GM18861 (cell line): ENCODE measurements around the gene ARHGAP42.
"Not testable (repeated sequence)": the region's sequence is repeated elsewhere in the genome, so short reads cannot be mapped to it uniquely, and the experiment has no call there.

Experiments used
- ATAC-seq: cut with Tn5 transposase; IDR thresholded peaks from one replicate; pipeline ENCODE4 v1.9.1; 2021; ENCODE audit not compliant: unreplicated experiment

Gene ARHGAP42

DNA sequence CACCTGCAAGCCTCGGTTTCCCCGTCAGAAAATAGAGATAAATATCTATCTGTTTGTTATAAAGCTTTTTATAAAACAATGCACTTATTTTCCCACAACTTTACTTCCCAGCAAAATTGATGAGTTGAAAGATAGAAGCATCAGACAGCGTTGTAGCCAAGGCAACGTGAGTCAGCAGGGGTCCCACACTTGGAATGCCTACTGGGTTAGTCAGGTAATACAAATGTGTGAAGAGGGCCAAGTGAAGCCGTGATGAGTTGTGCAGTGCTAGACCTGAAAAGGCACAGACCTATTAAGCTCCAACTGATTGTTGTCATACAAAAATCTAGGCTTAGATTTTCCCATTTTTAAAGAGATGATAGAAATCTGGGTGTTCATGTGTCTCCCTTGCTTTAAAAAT, 323.8 kb downstream of the ARHGAP42 start:
- no peak for ATAC-seq

DNA sequence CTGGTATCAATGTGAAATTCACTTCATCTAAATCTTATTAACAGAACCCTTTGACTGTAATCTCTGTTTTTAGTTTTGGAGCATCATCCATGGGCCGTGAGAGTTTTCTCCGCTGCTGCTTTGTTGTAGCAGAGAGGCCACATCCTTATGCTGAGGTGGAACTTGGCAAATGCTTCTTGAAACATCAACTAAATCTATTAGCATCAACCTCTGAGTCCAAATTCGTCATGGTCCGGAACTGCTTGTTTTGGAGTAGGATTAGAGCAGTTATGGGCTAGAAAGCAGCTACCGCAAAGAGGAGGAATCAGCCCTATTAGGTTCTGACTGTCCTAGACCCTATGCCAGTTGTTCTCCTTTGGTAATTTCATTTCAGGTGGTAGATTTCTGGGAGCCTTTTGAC, 324.8 kb downstream of the ARHGAP42 start:
- ATAC-seq: no peak

DNA sequence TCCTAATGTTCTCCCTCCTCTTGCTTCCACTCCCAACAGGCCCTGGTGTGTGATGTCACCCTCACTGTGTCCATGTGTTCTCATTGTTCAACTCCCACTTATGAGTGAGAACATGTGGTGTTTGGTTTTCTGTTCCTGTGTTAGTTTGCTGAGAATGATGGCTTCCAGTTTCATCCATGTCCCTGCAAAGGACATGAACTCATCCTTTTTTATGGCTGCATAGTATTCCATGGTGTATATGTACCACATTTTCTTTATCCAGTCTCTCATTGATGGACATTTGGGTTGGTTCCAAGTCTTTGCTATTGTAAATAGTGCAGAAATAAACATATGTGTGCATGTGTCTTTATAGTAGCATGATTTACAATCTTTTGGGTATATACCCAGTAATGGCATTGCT, 326.6 kb downstream of the ARHGAP42 start:
- not testable (repeated sequence) for ATAC-seq

DNA sequence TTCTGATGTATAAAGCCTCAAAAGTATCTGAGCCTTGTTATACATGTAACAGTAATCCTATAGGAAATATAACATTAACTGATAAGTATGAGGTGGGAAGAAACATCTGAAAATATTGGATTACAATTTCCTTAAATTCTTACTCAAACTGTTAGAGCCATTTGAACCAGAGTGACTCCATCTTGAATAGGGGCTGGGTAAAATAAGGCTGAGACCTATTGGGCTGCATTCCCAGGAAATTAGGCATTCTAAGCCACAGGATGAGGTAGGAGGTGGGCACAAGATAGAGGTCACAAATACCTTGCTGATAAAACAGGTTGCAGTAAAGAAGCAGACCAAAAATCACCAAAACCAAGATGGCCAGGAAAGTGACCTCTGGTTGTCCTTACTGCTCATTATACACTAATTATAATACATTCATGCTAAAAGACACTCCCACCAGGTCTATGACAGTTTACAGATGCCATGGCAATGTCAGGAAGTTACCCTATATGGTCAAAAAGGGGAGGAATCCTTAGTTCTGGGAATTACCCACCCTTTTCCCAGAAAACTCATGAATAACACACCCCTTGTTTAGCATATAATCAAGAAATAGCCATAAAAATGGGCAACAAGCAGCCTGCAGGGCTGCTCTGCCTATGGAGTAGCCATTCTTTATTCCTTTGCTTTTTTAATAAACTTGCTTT, 327.7 kb downstream of the ARHGAP42 start:
- ATAC-seq: no peak

DNA sequence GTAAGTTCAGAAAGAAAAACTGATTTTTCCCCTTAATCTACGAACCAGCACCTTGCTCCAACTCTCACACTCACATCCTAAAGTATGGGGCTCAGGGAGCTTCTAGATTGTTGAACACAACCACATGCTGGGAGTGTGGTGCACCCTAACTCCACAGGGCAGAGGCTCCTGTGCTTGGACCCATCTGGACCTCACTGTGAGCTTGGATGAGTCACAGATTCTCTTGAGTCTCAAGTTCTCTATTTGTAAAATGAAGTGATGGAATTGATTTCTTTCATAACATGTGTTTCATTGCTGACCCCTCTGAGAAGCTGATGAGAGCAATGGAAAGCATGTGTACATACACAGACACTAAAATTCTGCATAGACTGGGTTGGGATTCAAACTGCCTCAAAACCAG, 332.8 kb downstream of the ARHGAP42 start:
- ATAC-seq: no peak

DNA sequence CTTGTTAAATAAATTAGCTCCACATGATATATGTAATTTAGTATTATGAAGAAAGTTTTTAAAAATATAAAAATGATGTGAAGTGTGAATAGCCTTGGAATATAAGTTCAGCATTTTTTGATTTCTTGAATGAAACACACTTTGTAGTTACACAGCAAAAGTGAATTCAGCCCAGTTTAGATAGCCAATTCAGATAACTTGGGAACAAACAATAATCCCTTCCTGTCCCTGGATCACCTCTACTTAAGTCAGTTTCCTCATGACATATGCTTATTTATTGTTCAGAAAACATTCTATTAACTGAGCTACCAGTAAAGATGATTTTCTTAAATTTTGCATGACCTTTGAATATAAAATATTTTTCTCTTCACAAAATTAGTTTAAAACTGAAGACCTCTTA, 335.2 kb downstream of the ARHGAP42 start:
- no peak for ATAC-seq

DNA sequence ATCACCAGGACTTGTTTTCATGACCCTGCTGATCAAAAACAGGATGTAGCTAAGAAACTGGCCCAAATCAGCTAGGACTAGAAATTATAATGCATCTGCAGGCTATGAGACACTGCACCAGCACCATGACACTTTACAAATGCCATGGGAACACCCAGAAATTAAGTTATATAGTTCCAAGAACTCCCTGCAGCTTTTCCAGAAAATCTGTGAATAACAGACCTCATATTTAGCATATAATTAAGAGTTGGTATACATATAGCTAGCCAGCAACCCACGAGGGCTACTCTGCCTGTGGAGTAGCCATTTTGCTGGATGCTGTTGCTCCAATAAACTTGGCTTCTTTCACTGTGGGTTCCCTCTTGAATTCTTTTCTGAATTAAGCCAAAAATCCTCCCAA, 341.6 kb downstream of the ARHGAP42 start:
- no peak for ATAC-seq

DNA sequence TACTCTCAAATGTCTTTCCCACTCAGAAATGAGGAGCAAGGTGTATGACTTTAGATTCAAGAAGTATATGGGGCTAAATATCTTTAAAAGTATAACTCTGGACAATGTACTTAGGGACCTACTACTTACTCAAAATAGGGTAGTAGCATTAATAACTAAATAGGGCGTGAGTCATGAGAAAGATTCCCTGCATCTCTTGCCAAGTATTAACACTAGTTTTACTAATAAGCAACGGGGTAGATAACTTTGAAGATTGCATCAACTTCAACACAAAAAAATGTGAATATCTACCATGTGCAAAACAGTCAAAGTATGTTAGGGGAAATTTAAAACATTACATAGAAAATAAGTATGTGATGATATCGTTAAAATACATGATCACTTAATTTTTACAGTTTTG, 342.9 kb downstream of the ARHGAP42 start:
- no peak for ATAC-seq

DNA sequence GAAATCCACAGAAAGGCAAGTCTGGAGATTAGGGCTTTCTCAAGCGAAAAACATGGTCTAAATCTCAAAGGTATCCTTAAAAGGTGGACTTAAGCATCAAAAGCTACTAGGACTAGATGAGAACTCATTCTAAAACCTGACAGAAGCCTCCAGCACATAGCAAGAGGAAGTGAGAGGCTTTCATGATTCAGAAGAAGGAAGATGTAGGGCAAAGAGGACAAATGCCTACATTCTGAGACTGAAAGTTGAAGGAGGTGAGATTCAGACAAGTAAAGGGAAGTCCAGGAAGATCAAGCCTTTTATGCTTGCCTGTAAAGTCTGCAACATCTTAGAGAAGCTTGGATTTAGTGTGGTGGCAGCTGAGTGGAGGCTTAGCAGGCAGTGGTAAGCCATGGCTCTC, 343.6 kb downstream of the ARHGAP42 start:
- no peak for ATAC-seq

DNA sequence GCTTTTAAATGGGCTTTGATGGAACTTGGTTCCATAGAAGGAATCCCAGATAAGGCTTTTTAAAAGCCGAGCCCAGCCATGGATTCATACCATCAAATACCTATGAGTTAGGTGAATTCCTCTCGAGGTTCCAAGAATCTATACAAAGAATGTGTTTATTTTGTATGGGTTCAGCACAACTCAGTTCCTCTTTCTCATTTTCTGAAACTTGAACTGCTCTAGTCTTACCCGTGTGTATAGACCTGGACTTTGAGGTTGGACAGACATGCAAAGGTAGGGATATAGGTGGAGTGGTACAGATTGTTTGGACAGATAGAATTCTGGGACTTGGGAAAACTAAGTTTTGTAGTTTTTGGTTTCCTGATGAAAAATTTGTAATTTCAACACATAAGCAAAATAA, 344.6 kb downstream of the ARHGAP42 start:
- ATAC-seq: no peak

DNA sequence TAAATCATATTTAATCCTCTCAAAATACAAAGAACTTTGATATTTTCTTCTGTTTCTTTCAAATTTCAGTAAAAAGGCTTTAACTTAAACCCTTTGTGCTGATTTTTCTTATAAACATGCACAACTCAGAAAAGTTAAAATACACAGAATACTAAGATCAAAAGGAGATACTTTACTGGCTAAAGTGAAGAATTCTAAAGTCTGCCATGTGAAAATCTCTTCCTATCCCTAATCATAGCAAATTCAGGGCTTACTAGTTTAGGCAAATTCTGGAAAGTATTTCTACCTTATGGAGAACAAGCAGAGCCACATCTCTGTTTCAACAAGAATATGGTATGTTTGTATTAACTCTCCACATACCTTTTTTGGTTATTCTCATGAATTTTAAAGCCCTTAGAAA, 345.9 kb downstream of the ARHGAP42 start:
- no peak for ATAC-seq

DNA sequence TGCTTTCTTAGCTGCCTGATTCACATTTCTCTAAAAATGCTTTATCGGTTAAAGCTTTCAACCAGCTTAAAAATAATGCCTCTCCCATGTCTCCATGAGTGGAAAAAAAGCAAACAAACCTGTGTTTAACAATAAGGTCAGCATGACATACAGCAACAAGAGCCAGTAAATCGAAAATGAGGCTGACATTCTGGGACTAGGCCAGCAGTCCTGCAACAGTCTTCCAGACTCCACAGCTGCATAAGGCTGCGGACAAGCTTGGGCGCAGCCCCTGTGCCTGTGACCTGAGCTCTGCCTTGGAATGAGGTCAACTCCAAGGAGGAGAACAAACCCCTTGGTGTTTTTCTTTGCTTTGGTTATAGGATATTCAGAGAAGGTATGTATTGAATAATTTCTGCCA, 347.0 kb downstream of the ARHGAP42 start:
- ATAC-seq: no peak

DNA sequence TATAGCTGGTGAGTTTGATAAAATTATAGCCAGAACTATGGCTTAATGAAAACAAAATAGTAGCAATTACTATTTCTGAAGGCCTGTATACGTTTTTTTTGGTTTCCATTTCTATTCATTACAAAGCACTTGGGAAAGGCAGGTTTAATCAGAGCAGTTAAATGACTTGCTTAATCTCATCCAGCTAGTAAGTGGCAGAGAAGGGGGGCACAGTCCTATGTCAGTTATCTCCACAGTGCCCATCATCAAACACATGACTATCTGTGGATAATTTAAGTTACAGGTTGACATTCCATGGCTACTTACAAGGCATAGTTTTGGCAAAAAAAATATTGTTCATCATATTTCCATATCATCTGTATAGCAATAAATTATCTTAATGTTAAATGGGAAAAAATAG, 348.8 kb downstream of the ARHGAP42 start:
- no peak for ATAC-seq
